RWPE2 (cell line): ENCODE measurements around the gene TRMT61A.

Experiments
- ATAC-seq: fragments of 200-7000 bp; cut with Tn5 transposase; 3 replicates; pipeline ENCODE4 v1.9.1; 2021; ENCODE audit warnings: low read depth
- DNase-seq: peaks from one replicate; pipeline ENCODE4 v3.0.0-alpha.2; 2020; ENCODE audit warnings: low spot score
- H3K27ac ChIP-seq: fragments of 450-650 bp; 2 replicates; pipeline ENCODE4 v1.5.1; 2017; ENCODE audit warnings: mild to moderate bottlenecking; ENCODE audit not compliant: poor library complexity, severe bottlenecking
- H3K27me3 ChIP-seq: fragments of 250-450 bp; sonication (Bioruptor Pico); 2 replicates; pipeline ENCODE4 v1.5.1; 2021; ENCODE audit warnings: mild to moderate bottlenecking, moderate library complexity; ENCODE audit not compliant: insufficient read depth, poor library complexity, severe bottlenecking
- H3K36me3 ChIP-seq: fragments of 250-450 bp; sonication (Bioruptor Pico); 2 replicates; pipeline ENCODE4 v1.5.1; 2020; ENCODE audit warnings: low read depth, mild to moderate bottlenecking, moderate library complexity
- H3K4me1 ChIP-seq: fragments of 250-450 bp; sonication (Bioruptor Pico); 2 replicates; pipeline ENCODE4 v1.5.1; 2021; ENCODE audit warnings: mild to moderate bottlenecking, moderate library complexity; ENCODE audit not compliant: insufficient read depth, poor library complexity, severe bottlenecking
- H3K4me3 ChIP-seq: fragments of 250-450 bp; sonication (Bioruptor Pico); 2 replicates; pipeline ENCODE4 v1.5.1; 2021; ENCODE audit warnings: mild to moderate bottlenecking, moderate library complexity; ENCODE audit not compliant: severe bottlenecking
- H3K9me3 ChIP-seq: fragments of 250-450 bp; sonication (Bioruptor Pico); 2 replicates; pipeline ENCODE4 v1.5.1; 2021; ENCODE audit warnings: mild to moderate bottlenecking, moderate library complexity; ENCODE audit not compliant: severe bottlenecking
- TF ChIP-seq, protein P1 (sequence below): fragments of 450-650 bp; IDR thresholded peaks from one replicate; pipeline ENCODE4 v1.5.1; 2017; ENCODE audit warnings: mild to moderate bottlenecking, moderate library complexity; ENCODE audit not compliant: poor library complexity, severe bottlenecking

The TRMT61A gene

DNA sequence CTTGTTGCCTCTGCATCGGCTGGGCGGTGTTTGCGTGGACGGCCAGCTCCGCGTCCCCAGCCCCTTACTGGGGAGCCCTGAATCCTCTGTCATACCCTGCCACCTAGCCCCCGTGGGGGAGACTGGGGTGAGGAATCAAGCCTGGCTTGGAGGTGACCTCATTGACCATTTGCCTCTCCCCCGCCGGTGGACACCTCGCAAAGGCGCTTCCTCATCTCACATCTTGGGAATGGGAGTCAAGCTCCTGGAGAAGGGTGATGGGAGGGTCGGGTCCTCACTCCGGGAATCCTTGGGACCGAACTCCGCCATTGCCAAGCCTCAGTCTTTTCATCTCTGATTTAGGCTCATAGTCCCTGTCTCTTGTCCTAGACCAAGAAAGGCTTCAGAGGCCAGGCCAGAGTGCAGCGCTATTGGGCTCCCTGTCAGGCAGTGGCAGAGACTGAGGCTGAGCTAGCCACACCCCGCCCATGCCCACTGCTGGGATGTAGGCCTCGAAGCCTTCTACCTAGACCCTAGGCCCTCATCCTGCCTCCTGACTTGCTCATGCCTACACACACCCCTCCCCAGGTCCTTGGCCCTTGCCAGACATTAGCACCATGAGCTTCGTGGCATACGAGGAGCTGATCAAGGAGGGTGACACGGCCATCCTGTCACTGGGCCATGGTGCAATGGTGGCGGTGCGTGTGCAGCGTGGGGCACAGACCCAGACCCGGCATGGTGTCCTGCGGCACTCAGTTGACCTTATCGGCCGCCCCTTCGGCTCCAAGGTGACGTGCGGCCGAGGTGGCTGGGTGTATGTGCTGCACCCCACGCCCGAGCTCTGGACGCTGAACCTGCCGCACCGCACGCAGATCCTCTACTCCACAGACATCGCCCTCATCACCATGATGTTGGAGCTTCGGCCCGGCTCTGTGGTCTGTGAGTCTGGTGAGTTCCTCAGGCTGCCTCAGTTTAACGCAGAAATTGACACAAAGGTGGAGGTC lies 678 bp downstream of the TRMT61A start:
- peak overlapping the region; percentile 100 for H3K4me3 ChIP-seq
- no peaks in the 10 kb centered on the region for H3K9me3 ChIP-seq
- DNase-seq (no peak), ATAC-seq (no peak; the same call in 1 of the 3 replicates)
- peak overlapping the region; percentile 33 for H3K27ac ChIP-seq
- peaks cover 6% of the 10 kb centered on the region for H3K4me1 ChIP-seq
- H3K27me3 ChIP-seq: no peaks in the 10 kb centered on the region
- TF ChIP-seq, protein P1, sequence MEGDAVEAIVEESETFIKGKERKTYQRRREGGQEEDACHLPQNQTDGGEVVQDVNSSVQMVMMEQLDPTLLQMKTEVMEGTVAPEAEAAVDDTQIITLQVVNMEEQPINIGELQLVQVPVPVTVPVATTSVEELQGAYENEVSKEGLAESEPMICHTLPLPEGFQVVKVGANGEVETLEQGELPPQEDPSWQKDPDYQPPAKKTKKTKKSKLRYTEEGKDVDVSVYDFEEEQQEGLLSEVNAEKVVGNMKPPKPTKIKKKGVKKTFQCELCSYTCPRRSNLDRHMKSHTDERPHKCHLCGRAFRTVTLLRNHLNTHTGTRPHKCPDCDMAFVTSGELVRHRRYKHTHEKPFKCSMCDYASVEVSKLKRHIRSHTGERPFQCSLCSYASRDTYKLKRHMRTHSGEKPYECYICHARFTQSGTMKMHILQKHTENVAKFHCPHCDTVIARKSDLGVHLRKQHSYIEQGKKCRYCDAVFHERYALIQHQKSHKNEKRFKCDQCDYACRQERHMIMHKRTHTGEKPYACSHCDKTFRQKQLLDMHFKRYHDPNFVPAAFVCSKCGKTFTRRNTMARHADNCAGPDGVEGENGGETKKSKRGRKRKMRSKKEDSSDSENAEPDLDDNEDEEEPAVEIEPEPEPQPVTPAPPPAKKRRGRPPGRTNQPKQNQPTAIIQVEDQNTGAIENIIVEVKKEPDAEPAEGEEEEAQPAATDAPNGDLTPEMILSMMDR: no peak
- H3K36me3 ChIP-seq: peaks cover 12% of the 10 kb centered on the region

DNA sequence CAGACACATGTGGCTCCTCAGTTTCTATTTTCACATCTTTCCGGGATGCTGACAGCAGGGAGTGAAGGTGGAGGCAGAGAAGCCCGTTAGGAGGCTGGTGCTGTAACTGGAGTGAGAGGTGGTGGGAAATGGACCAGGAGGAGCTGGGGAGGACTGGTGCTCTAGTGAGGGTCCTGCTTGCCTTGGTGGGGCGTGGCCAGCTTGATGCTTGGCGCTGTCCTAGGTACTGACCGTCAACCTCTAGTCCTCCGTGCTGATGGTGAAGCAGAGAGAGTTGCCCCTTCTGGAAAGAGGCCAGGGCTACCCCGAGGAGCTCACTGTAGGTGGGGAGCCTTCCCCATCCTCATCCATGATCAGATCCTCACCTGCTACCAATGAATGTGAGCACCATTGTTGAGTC lies 1.4 kb downstream of the TRMT61A start:
- peaks cover 6% of the 10 kb centered on the region for H3K4me1 ChIP-seq

DNA sequence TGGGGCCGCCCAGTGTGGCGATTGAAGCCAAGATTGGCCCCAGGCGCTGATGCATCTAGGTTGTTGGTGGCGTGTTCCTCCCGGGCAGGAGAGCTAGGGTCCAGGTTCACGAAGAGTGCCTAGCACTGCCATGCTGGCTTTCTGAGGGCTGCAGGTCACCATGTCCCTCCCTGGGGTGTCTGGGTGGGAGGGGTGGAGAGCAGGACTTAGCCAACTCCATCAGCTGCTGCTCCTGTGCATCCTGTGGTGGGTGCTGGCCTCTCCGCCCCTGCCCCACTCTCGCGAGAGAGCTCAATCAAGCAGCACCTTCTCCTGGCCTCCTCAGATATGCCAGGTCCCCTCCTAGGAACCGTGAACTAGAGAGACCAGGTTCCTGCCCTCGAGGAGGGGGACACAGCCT lies 1.8 kb downstream of the TRMT61A start:
- DNase-seq: no peak
- Histone ChIP-seq H3K36me3 (peaks cover 12% of the 10 kb centered on the region), H3K9me3 (no peaks in the 10 kb centered on the region), H3K27me3 (no peaks in the 10 kb centered on the region), H3K4me3 (no peak overlapping the region), H3K4me1 (peaks cover 6% of the 10 kb centered on the region), H3K27ac (no peak overlapping the region)
- TF ChIP-seq, protein P1: no peak
- no peak for ATAC-seq

More for the DNA sequence above, 1.4 kb downstream of the TRMT61A start:
- Histone ChIP-seq H3K27ac (no peak overlapping the region), H3K9me3 (no peaks in the 10 kb centered on the region), H3K4me3 (no peak overlapping the region), H3K27me3 (no peaks in the 10 kb centered on the region), H3K36me3 (peaks cover 12% of the 10 kb centered on the region)
- ATAC-seq (no peak), DNase-seq (no peak)
- TF ChIP-seq, protein P1: no peak

DNA sequence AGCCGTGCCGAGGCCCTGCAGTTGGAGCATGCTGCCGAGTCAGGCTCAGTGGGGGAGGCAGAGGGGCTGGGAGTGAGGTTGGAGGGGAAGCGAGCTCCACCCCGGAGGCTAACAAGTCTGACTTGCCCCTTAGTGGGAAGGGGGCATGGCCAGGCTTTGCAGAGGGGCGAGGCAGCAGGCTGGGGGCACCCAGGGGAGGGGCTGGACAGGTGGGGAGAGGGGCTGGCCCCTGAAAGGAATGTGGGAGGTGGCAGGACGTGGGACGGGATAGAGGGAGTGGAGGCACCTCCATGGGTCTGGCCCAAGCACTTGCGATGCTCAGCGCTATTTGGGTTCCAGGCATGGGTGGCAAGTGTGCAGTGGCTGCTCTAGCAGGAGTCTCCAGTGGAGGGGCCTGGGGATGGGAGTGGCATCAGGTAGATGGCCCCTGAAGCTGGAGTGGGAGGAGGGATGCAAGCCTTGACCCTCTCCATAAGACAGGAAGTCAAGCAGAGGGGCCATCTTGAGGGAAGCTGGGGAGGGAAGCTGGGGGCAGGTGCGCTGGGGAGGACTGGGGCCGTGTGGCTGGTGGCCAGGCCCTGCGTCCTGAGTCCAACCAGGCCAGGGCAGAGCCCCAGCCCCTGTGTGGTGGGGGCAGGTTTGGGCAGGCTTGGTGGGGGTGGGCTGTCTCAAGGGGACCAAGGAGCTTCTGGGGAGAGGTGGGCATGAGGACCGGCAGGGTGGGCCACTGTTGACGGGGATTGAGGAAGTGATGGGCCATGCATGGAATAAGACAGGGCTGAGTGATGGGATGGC lies 2.6 kb downstream of the TRMT61A start:
- TF ChIP-seq, protein P1: no peak
- H3K36me3 ChIP-seq: peaks cover 12% of the 10 kb centered on the region

More for the DNA sequence above, 2.6 kb downstream of the TRMT61A start:
- ATAC-seq (no peak), DNase-seq (no peak)
- Histone ChIP-seq H3K27ac (no peak overlapping the region), H3K4me3 (no peak overlapping the region), H3K4me1 (peaks cover 6% of the 10 kb centered on the region), H3K27me3 (no peaks in the 10 kb centered on the region), H3K9me3 (no peaks in the 10 kb centered on the region)
